Fibroblast of pulmonary artery (primary cell): ENCODE measurements around the gene RIOX2.

Experiments used
- DNase-seq: peaks from one replicate; pipeline ENCODE4 v3.0.0-alpha.2; 2010; ENCODE audit warnings: low read depth
- H3K4me3 ChIP-seq: replicated peaks from 2 replicates; pipeline ENCODE4 v1.5.1; 2011; ENCODE audit warnings: low read depth, mild to moderate bottlenecking, control low read depth, low read length, moderate library complexity
- CTCF ChIP-seq: IDR thresholded peaks from 2 replicates; pipeline ENCODE4 v1.5.1; 2011; ENCODE audit warnings: mild to moderate bottlenecking, control low read depth, low read length, inconsistent platforms; ENCODE audit errors: missing control alignments

RIOX2 gene

GRCh38 chr3:98010194-98010882 lies 38.1 kb upstream of the RIOX2 start:
- H3K4me3 ChIP-seq, result no peak overlapping the region
- no peak for DNase-seq
- TF ChIP-seq CTCF, result no peak

- no peak for TF ChIP-seq CTCF
- H3K4me3 ChIP-seq, result no peak overlapping the region
- no peak for DNase-seq
Measured at GRCh38 chr3:98008855-98009254, 36.6 kb upstream of the RIOX2 start.

- no peak for TF ChIP-seq CTCF
- DNase-seq, result no peak
Measured at GRCh38 chr3:98005438-98005837, 33.2 kb upstream of the RIOX2 start.

GRCh38 chr3:98004721-98005120 lies 32.5 kb upstream of the RIOX2 start:
- DNase-seq, result no peak
- no peak for TF ChIP-seq CTCF
- no peak overlapping the region for H3K4me3 ChIP-seq

More at GRCh38 chr3:98005438-98005837, 33.2 kb upstream of the RIOX2 start:
- no peak overlapping the region for H3K4me3 ChIP-seq

GRCh38 chr3:98003306-98003969 lies 31.2 kb upstream of the RIOX2 start:
- DNase-seq, result no peak
- no peak for TF ChIP-seq CTCF
- H3K4me3 ChIP-seq, result no peak overlapping the region

GRCh38 chr3:98002717-98003116 lies 30.5 kb upstream of the RIOX2 start:
- TF ChIP-seq CTCF, result no peak
- H3K4me3 ChIP-seq, result no peak overlapping the region
- DNase-seq, result no peak

GRCh38 chr3:97999994-98000393 lies 27.8 kb upstream of the RIOX2 start:
- H3K4me3 ChIP-seq, result no peak overlapping the region
- TF ChIP-seq CTCF, result no peak
- no peak for DNase-seq
